Thyroid gland (tissue), 4 donors: ENCODE data around the gene PILRA. TPM values are rescaled to one million over a fixed set of nuclear protein-coding genes. Genes with fewer than 3 reads are reported as not detected.

Experiments
- DNase-seq, 2 donors: peaks; one replicate each; pipeline ENCODE4 v3.0.0-alpha.2; 2019
- H3K27ac ChIP-seq, 3 donors: fragments of 200-600 bp; sonication (generic); 1 replicate in 2 of 3; 2 replicates in 1 of 3; pipeline ENCODE4 v1.5.1; 2016 to 2019; ENCODE audit warnings: mild to moderate bottlenecking in 1 of 3, moderate library complexity in 1 of 3
- H3K27me3 ChIP-seq: fragments of 200-600 bp; sonication (generic); one replicate; pipeline ENCODE4 v1.5.1; 2019
- H3K36me3 ChIP-seq, 2 donors: fragments of 200-600 bp; sonication (generic); one replicate each; pipeline ENCODE4 v1.5.1; 2016 to 2019
- H3K4me1 ChIP-seq, 2 donors: fragments of 200-600 bp; sonication (generic); one replicate each; pipeline ENCODE4 v1.5.1; 2017 to 2019
- H3K4me3 ChIP-seq, 3 donors: fragments of 200-600 bp; sonication (generic); replicated peaks in 1 of 3; 1 replicate in 2 of 3; 2 replicates in 1 of 3; pipeline ENCODE4 v1.5.1; 2016; ENCODE audit warnings: mild to moderate bottlenecking in 1 of 3
- H3K9me3 ChIP-seq: fragments of 200-600 bp; sonication (generic); one replicate; pipeline ENCODE4 v1.5.1; 2017
- POLR2A ChIP-seq, 2 donors: fragments of 450-650 bp; IDR thresholded peaks; one replicate each; pipeline ENCODE4 v1.6.1; 2017; ENCODE audit warnings: antibody characterized with exemption in 2 of 2, mild to moderate bottlenecking in 2 of 2, moderate library complexity in 1 of 2
- WGBS, 2 donors: methylation state at CpG; one replicate each; pipeline ENCODE4 v1.1.5; 2017; 5-methylcytosine and 5-hydroxymethylcytosine counted together
- intact Hi-C: fragments of 100-400 bp; cut with DNase I; formaldehyde crosslinking; loops from one replicate; pipeline ENCODE4 v1.15.1; 2023
- total RNA-seq, 4 donors: library from RNA; depleted of rRNA; stranded (reverse); fragments of >200 nt; gene quantifications; one replicate each; pipeline ENCODE4 v1.2.3, GENCODE V29; 2016
- TF ChIP-seq, protein P1 (sequence below), 6 experiments: fragments of 200-600 bp in 3 of 6; fragments of 450-650 bp in 3 of 6; sonication (generic) in 3 of 6; IDR thresholded peaks; one replicate each; pipeline ENCODE4 v1.5.1; 2016 to 2019; ENCODE audit warnings: antibody characterized with exemption in 6 of 6, mild to moderate bottlenecking in 2 of 6, inconsistent platforms in 1 of 6, moderate library complexity in 1 of 6

PILRA gene
- total RNA-seq, 4 donors from 2014 or later: 2.4 to 6.4 (median 4.4) TPM

DNA sequence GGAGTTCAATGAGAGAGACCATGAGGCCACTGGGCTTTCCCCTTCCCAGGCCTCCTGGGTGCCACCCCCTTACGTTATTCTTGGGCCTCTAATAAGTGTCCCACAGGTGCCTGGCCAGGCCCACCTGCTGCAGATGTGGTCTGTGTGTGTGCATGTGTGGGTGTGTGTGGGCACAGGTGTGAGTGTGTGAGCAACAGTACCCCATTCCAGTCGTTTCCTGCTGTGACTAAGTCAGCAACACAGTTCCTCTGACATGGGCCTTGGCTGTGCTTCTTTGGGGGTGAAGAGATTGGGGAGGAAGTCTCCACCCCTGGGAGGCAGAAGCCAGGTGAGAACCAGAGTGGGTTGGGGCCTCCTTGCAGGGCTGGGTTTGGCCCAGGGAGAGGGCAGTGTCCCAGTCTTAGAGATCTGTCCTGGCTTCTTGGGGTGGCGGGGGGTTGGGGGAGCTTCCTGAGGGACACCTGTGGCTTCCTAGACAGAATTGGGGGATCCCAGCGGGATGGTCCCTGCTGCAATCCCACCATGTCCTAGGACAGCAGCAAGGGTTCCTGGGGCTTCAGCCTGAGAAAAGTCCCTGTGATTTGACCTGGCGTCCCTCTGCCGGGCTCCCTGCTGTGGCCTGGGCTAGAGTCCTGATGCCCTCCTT is 19.5 kb upstream of the PILRA start:
- Histone ChIP-seq H3K27me3 (no peaks in the 10 kb centered on the region), H3K27ac (no peak overlapping the region), H3K9me3 (no peaks in the 10 kb centered on the region), H3K4me3 (no peak overlapping the region), H3K4me1 (no peaks in the 10 kb centered on the region), H3K36me3 (peaks cover 60 to 79% of the 10 kb centered on the region in 2 donors)
- intact Hi-C loops: no loop called here
- no peak for DNase-seq
- no peak for TF ChIP-seq POLR2A (IDR thresholded peaks at IDR 0.05)
- TF ChIP-seq, protein P1, sequence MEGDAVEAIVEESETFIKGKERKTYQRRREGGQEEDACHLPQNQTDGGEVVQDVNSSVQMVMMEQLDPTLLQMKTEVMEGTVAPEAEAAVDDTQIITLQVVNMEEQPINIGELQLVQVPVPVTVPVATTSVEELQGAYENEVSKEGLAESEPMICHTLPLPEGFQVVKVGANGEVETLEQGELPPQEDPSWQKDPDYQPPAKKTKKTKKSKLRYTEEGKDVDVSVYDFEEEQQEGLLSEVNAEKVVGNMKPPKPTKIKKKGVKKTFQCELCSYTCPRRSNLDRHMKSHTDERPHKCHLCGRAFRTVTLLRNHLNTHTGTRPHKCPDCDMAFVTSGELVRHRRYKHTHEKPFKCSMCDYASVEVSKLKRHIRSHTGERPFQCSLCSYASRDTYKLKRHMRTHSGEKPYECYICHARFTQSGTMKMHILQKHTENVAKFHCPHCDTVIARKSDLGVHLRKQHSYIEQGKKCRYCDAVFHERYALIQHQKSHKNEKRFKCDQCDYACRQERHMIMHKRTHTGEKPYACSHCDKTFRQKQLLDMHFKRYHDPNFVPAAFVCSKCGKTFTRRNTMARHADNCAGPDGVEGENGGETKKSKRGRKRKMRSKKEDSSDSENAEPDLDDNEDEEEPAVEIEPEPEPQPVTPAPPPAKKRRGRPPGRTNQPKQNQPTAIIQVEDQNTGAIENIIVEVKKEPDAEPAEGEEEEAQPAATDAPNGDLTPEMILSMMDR (IDR thresholded peaks at IDR 0.05): no peak
- 95 to 98% methylated on average over 5 to 6 of the region's 6 CpGs for WGBS, 2 donors

DNA sequence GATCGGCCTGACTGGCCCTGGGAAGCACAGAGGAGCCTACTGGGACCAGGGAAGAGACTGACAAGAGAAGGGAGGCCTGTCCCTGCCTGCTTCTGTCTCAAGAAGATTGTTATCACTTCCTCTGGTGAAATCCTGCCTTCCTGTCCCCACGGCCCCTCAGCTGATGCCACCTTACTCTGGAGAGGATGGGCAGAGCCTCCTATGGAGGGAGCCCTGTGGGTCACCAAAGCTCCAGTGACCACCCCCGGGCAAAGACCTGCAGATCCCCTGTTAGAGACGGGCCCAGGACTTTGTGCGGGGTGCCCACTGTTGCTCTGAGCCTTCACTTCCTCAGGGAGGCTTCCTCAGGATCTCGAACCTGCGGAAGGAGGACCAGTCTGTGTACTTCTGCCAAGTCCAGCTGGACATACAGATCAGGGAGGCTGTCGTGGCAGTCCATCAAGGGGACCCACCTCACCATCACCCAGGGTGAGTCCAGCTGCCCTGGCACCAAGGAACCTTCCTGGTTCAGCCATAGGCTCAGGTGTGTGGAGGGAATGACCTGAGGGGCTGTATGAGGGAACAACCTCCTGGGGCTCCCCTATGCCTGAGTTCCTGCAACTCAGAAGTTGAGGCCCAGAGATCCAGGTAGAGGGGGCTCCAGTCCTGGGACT is 16.7 kb upstream of the PILRA start:
- Histone ChIP-seq H3K9me3 (no peaks in the 10 kb centered on the region), H3K4me1 (no peaks in the 10 kb centered on the region), H3K27ac (no peak overlapping the region), H3K36me3 (peaks cover 73 to 88% of the 10 kb centered on the region in 2 donors), H3K4me3 (no peak overlapping the region), H3K27me3 (no peaks in the 10 kb centered on the region)
- 91 to 95% methylated on average over 6 to 8 of the region's 8 CpGs for WGBS, 2 donors
- DNase-seq: no peak
- intact Hi-C loops: no loop called here
- no peak for TF ChIP-seq POLR2A (IDR thresholded peaks at IDR 0.05)
- TF ChIP-seq, protein P1 (IDR thresholded peaks at IDR 0.05): no peak

GRCh38 chr7:100357131-100357561 is 16.1 kb upstream of the PILRA start:
- intact Hi-C loops: no loop called here
- 82 to 89% methylated on average over 3 to 4 of the region's 6 CpGs for WGBS, 2 donors
- TF ChIP-seq POLR2A (IDR thresholded peaks at IDR 0.05): no peak
- TF ChIP-seq, protein P1 (IDR thresholded peaks at IDR 0.05): no peak
- no peak for DNase-seq
- Histone ChIP-seq H3K27me3 (no peaks in the 10 kb centered on the region), H3K4me3 (no peak overlapping the region), H3K36me3 (peaks cover 75 to 90% of the 10 kb centered on the region in 2 donors), H3K9me3 (no peaks in the 10 kb centered on the region), H3K4me1 (no peaks in the 10 kb centered on the region), H3K27ac (no peak overlapping the region)

DNA sequence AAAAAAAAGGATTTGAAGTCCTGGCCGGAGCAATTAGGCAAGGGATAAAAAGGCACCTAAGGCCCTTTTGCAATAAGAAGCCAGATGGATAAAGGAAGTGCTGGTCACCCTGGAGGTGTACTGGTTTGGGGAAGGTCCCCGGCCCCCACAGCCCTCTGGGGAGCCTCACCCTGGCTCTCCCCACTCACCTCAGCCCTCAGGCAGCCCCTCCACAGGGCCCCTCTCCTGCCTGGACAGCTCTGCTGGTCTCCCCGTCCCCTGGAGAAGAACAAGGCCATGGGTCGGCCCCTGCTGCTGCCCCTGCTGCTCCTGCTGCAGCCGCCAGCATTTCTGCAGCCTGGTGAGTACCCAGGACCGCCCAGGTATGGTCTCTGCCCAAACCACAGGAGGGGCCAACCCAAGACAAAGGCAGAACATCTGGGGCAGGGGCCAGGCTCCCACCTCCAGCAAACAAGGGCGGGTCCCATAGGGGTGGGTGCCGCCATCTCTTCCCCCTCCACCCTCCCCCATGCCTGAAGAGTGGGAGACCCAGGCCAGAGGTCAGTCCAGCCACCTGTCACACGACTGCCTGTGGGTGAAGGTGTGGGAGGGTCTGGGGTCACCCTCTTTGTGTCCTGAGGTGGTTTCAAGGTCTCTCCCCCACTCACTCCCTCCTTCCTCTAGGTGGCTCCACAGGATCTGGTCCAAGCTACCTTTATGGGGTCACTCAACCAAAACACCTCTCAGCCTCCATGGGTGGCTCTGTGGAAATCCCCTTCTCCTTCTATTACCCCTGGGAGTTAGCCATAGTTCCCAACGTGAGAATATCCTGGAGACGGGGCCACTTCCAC is 15.0 kb upstream of the PILRA start, which contains the start of gene PILRB:
Gene PILRB, plus strand, starts transcription at position 91 of the 830 bp plus-strand sequence. Its CDS starts 186 bp downstream, at position 277.
- DNase-seq: no peak
- 73 to 78% methylated on average over 5 to 9 of the region's 11 CpGs for WGBS, 2 donors
- no peak within 1 kb of the TSS for H3K4me3 ChIP-seq
- intact Hi-C loops: no loop called here
- no peaks in the 10 kb centered on the region for H3K27me3 ChIP-seq
- no peaks in the 10 kb centered on the region for H3K4me1 ChIP-seq
- H3K9me3 ChIP-seq: no peaks in the 10 kb centered on the region
- TF ChIP-seq, protein P1 (IDR thresholded peaks at IDR 0.05): no peak
- TF ChIP-seq POLR2A (IDR thresholded peaks at IDR 0.05): no peak
- H3K36me3 ChIP-seq: peaks cover 71 to 89% of the 10 kb centered on the region in 2 donors
- H3K27ac ChIP-seq: no peak within 1 kb of the TSS
